Middle frontal gyrus (tissue), 1 donor: ENCODE results near the gene TERT.
"Not testable (repeated sequence)": the region's sequence is repeated elsewhere in the genome, so short reads cannot be mapped to it uniquely, and the experiment has no call there.

ENCODE experiments used
- DNase-seq: peaks from one replicate; pipeline ENCODE4 v3.0.0-alpha.2; 2015; ENCODE audit warnings: low spot score; ENCODE audit errors: extremely low spot score

TERT gene

GRCh38 chr5:1331861-1332405 is 37.1 kb upstream of the TERT start:
- no peak for DNase-seq

DNA sequence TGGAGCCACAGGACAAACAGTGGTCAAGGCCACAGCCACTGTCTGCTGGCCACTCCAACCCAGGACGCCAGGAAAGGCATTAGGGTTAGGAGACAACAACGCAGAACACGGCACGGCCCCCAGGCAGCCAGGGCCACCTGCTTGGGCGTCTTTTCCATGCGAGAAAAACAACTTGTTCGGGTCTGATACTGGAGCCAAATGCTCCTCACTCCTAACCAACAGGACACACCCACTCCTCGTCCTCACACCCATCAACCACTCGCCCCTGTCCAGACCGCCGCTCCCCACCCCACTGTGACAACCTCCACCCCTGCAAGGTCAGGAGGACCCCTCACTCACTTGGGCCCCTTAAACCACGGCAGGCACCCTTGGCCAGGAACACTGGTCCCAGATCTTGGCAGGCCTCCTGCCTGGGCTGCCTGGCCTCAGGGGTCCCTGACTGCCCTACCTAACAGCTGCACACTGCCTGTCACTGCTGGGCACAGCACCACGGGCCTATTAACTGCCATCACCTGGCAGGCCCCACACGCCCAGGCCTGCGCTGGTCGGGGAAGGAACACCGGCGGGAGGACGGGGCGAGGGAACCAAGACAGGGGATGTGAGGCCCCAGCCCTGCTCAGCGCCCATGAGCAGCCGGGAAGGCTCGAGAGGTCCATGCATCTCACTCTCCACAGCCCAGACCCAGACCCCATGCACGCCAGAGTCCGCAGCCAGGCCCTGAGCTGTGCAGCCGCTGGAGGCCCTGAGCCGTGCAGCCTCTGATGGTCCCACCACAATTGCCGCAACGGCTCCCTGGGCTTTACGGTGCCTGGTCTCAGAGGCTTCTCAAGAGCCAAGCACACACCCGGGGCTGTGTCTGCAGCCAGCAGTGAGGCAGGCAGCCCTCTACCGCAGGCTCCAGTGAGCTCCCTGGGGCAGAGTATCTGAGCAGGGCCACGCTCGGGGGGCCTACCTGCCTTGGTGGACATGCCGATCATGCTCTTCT is 36.3 kb upstream of the TERT start:
- DNase-seq: no peak

DNA sequence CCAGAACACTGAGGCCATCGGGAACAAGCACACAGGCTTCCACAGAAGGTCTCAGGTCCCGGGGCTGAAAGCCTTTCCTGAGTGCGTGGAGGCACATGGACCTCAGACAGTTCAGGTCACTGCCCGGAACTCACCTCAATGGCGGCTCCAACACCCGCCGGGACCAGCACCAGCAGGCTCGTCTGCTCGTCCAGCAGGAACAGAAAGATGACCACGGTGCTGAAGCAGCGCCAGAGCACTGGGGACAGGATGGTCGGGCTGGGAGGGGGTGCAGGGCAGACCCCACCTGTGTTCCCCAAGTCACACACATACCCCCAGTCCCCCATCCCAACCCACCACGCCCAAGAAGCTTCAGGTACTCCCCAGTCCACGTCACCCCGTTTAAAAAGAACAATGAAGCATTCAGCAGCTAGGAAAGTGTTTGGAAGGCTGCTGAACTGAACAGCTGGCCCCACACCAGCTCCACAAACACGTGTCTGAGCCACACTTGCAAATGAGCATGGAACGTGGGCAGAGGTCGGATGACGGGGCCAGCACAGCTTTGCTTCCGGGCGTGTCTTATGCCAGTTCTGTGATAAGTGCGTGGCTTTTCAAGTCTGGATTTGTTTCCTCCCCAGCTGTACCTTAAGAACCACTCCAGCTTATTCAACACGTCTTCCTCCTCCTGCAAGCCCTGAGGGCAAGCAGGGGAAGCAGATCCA is 35.4 kb upstream of the TERT start:
- peak; percentile 14 for DNase-seq

- DNase-seq: no peak
Measured at GRCh38 chr5:1329111-1329579, 34.3 kb upstream of the TERT start.

GRCh38 chr5:1328237-1329110 is 33.6 kb upstream of the TERT start:
- not testable (repeated sequence) for DNase-seq

- not testable (repeated sequence) for DNase-seq
Measured at GRCh38 chr5:1326901-1327756, 32.3 kb upstream of the TERT start.

- DNase-seq: not testable (repeated sequence)
Measured at GRCh38 chr5:1326532-1326875, 31.6 kb upstream of the TERT start.

- no peak for DNase-seq
Measured at GRCh38 chr5:1325870-1326531, 31.1 kb upstream of the TERT start.

GRCh38 chr5:1325191-1325741 is 30.4 kb upstream of the TERT start:
- no peak for DNase-seq

- no peak for DNase-seq
Measured at GRCh38 chr5:1324719-1325190, 29.9 kb upstream of the TERT start.

GRCh38 chr5:1324301-1324700 is 29.4 kb upstream of the TERT start:
- DNase-seq: no peak

GRCh38 chr5:1323803-1324173 is 28.9 kb upstream of the TERT start:
- no peak for DNase-seq

- DNase-seq: no peak
Measured at GRCh38 chr5:1322955-1323802, 28.3 kb upstream of the TERT start.

GRCh38 chr5:1322036-1322900 is 27.4 kb upstream of the TERT start:
- DNase-seq: no peak

DNA sequence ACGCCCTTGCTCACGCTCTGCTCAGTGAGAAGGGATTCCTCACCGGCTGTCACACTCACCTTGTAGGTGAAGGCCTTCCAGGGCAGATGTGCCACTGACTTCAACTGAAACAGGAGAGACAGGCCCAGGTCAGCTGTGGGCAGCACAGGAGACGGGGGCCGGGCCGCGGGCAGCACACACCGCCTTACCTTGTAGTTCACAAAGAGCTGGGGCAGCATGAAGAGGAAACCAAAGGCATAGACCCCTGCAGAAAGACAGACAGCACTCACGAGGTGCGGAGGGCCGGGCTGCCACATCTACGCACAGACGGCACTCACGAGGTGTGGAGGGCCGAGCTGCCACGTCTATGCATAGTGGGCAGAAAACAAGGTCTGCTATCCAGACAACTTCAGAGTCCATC is 26.7 kb upstream of the TERT start:
- DNase-seq: no peak

DNA sequence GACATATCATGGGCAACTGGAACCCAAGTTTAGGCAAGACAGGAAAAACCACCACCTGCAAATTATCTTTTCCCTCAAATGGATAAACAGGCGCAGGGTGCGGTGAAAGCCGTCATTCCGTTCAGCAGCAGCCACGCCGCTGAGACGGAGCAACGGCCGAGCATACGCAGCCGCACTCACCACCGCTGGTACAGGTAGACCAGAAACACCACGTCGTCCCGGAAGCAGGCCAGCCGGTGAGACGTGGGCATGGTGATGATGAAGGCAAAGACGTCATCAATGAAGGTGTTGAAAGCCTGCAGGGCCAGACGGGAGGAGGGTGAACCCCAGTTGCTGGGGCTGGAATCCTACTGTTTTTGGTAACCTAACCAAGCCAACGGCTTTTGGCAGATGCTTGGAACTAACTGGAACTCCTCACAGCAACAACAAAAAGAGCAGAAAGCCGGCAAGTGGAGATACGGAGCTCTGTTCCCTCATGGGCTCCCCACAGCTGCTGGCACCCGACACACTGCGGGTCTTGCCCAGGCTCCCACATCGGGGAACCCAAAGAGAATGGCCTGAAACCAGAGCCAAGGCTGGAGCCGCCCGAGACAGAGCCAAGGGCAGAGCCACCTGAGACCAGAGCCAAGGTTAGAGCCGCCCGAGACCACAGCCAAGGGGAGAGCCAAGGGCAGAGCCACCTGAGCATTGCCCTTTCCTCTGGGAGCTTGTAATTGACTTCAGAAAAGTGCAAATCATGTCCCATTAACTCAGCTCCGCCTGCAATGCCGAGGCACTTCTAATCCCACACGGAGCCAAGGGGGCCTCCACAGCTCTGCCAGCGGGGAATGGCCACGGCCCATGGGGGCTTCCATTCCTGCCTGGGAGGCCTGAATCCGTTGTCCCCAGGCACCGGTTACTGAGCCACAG is 25.8 kb upstream of the TERT start:
- DNase-seq: no peak
